Measurements from ENCODE around the gene KLF9. TPM values are rescaled to one million over a fixed set of nuclear protein-coding genes. Genes with fewer than 3 reads are reported as not detected.

KLF9 gene
- total and polyA plus RNA-seq, 4 donors, result 2.2 to 77.0 (median 16.7) TPM

DNA sequence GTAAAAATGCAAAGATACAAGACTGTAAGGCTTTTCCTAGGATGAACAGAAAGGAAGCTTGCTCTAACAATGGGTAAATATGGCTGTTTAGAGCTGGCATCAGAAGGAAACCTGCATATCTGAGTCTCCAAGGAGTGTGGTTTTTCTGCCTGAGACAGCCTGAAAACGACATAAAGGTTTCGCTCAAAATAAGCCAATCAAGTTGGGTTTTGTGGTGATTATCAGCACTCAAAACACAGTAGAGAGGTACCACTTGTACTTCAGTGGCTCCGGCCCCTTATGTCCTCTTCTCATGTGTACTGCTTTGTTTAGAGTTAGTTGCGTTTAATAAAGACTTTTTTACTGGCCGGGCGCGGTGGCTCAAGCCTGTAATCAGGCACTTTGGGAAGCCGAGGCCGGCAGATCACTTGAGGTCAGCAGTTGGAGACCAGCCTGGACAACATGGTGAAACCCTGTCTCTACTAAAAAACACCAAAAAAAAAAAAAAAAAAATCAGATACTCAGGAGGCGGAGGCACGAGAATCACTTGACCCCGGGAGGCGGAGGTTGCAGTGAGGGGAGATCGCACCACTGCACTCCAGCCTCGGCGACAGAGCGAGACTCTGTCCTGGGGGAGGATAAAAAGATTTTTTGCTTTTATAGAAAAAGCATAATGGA, 39.4 kb downstream of the KLF9 start:
- TF ChIP-seq JUND (IDR thresholded peaks at IDR 0.05) (no peak), RAD21 (IDR thresholded peaks at IDR 0.05) (no peak), GABPA (IDR thresholded peaks at IDR 0.05 in 1 of 2, conservative IDR thresholded peaks at IDR 0.05 in 1 of 2) (no peak), NR2F2 (IDR thresholded peaks at IDR 0.05) (no peak), FOXA1 (IDR thresholded peaks at IDR 0.05) (no peak), FOXA2 (IDR thresholded peaks at IDR 0.05) (no peak), YY1 (IDR thresholded peaks at IDR 0.05) (no peak), HNF4A (conservative IDR thresholded peaks at IDR 0.05) (no peak)
- TF ChIP-seq, protein P1, sequence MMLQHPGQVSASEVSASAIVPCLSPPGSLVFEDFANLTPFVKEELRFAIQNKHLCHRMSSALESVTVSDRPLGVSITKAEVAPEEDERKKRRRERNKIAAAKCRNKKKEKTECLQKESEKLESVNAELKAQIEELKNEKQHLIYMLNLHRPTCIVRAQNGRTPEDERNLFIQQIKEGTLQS (IDR thresholded peaks at IDR 0.05), result no peak
- TF ChIP-seq, protein P2, sequence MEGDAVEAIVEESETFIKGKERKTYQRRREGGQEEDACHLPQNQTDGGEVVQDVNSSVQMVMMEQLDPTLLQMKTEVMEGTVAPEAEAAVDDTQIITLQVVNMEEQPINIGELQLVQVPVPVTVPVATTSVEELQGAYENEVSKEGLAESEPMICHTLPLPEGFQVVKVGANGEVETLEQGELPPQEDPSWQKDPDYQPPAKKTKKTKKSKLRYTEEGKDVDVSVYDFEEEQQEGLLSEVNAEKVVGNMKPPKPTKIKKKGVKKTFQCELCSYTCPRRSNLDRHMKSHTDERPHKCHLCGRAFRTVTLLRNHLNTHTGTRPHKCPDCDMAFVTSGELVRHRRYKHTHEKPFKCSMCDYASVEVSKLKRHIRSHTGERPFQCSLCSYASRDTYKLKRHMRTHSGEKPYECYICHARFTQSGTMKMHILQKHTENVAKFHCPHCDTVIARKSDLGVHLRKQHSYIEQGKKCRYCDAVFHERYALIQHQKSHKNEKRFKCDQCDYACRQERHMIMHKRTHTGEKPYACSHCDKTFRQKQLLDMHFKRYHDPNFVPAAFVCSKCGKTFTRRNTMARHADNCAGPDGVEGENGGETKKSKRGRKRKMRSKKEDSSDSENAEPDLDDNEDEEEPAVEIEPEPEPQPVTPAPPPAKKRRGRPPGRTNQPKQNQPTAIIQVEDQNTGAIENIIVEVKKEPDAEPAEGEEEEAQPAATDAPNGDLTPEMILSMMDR (IDR thresholded peaks at IDR 0.05; ENCODE audit: low read depth, low read length, missing input control), result no peak
- H3K27ac ChIP-seq (ENCODE audit: low read depth in 1 of 2, low read length in 2 of 2), result no peak overlapping the region
- no peak overlapping the region for H3K4me3 ChIP-seq (ENCODE audit: low read depth in 1 of 3, low read length in 3 of 3)
- 85% methylated on average over 17 of the region's 17 CpGs for WGBS
- no peaks in the 10 kb centered on the region for H3K9me3 ChIP-seq (ENCODE audit: control insufficient read depth in 4 of 4, low read length in 3 of 4)
- H3K27me3 ChIP-seq (ENCODE audit: control insufficient read depth in 4 of 4, insufficient read depth in 4 of 4, low read length in 3 of 4), result no peaks in the 10 kb centered on the region
- H3K9ac ChIP-seq (ENCODE audit: low read depth in 1 of 2, low read length in 2 of 2), result no peak overlapping the region
- H3K4me1 ChIP-seq (ENCODE audit: control insufficient read depth in 4 of 4, insufficient read depth in 4 of 4, low read length in 3 of 4), result no peaks in the 10 kb centered on the region
- DNase-seq (ENCODE audit: low spot score), result no peak
- H3K36me3 ChIP-seq (ENCODE audit: control insufficient read depth in 4 of 4, insufficient read depth in 3 of 4, low read depth in 1 of 4, low read length in 3 of 4), result no peaks in the 10 kb centered on the region

DNA sequence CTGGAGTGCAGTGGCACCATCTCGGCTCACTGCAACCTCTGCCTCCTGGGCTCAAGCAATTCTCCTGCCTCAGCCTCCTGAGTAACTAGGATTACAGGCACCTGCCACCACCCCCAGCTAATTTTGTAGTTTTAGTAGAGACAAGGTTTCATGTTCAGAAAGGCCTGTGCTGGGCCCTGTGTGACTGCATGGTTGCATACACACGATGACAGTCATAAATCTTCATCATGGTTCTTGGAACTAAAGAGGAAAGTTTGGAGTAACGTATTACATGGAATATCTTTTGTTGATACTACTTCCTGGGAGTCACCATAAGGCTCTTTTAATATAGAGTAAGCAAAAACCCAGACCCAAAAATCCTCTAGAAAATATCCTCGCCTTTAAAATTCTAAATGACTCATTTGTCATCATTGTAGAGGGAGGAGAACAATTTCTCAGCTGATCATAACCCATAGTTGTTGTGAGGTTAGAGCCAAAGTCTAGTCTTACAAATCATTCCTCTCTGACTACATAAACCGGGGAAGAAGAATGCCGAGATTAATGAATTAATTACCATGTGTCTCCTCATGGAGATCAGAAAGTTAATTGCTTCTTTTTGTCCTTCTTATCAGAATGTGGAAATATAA, 47.0 kb downstream of the KLF9 start:
- Histone ChIP-seq H3K4me1 (ENCODE audit: control insufficient read depth in 4 of 4, insufficient read depth in 4 of 4, low read length in 3 of 4) (no peaks in the 10 kb centered on the region), H3K27me3 (ENCODE audit: control insufficient read depth in 4 of 4, insufficient read depth in 4 of 4, low read length in 3 of 4) (no peaks in the 10 kb centered on the region), H3K9ac (ENCODE audit: low read depth in 1 of 2, low read length in 2 of 2) (no peak overlapping the region), H3K9me3 (ENCODE audit: control insufficient read depth in 4 of 4, low read length in 3 of 4) (no peaks in the 10 kb centered on the region), H3K4me3 (ENCODE audit: low read depth in 1 of 3, low read length in 3 of 3) (no peak overlapping the region), H3K27ac (ENCODE audit: low read depth in 1 of 2, low read length in 2 of 2) (no peak overlapping the region), H3K36me3 (ENCODE audit: control insufficient read depth in 4 of 4, insufficient read depth in 3 of 4, low read depth in 1 of 4, low read length in 3 of 4) (no peaks in the 10 kb centered on the region)
- no peak for TF ChIP-seq HNF4G (IDR thresholded peaks at IDR 0.05)
- no peak for TF ChIP-seq FOXA1 (IDR thresholded peaks at IDR 0.05)
- TF ChIP-seq, protein P2 (IDR thresholded peaks at IDR 0.05; ENCODE audit: low read depth, low read length, missing input control), result no peak
- TF ChIP-seq SP1 (IDR thresholded peaks at IDR 0.05), result no peak
- TF ChIP-seq, protein P1 (IDR thresholded peaks at IDR 0.05), result no peak
- TF ChIP-seq, protein P3, sequence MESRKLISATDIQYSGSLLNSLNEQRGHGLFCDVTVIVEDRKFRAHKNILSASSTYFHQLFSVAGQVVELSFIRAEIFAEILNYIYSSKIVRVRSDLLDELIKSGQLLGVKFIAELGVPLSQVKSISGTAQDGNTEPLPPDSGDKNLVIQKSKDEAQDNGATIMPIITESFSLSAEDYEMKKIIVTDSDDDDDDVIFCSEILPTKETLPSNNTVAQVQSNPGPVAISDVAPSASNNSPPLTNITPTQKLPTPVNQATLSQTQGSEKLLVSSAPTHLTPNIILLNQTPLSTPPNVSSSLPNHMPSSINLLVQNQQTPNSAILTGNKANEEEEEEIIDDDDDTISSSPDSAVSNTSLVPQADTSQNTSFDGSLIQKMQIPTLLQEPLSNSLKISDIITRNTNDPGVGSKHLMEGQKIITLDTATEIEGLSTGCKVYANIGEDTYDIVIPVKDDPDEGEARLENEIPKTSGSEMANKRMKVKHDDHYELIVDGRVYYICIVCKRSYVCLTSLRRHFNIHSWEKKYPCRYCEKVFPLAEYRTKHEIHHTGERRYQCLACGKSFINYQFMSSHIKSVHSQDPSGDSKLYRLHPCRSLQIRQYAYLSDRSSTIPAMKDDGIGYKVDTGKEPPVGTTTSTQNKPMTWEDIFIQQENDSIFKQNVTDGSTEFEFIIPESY (IDR thresholded peaks at IDR 0.05), result no peak
- WGBS, result 92% methylated on average over 6 of the region's 6 CpGs
- DNase-seq (ENCODE audit: low spot score), result no peak

Data from liver (tissue), 9 donors.